ENCODE data around the gene TBC1D21.
A peak's percentile ranks its signal among the peaks of the same experiment; 100 is the strongest.

Gene TBC1D21

DNA sequence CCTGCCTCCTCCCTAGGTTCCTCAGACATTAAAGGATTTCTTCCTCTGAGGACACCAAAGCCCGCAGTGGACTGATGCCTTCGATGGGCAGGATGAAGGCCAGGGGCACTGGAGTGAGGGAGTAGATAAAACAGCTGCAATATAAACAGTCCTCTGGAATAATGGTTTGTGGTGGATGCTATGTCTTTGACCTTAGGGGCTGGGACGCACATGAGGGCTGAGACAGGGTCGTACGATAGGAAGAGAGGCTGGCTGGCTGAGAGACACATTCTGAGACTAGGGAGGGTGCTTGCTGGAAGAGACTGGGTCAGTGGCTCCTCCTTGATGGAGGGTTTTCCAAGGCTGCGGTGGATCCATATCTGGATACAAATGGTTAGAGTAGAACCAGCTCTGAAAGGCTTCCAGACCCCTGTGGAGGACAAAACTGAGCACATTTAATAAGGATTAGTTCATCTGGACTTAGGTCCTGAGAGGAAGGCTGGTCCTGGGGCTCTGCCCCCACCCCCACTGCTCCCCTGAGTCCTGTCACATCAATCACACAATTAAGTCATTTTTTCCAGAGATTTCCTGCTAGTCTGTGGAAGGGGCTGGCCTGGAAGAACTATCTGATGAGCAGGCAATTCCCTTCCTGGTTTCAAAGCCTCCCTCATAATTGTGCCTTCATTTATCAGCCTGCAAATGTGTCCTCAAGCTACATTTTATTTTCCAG lies 15.8 kb downstream of the TBC1D21 start:
- DNase-seq (ENCODE audit: low spot score), result no peak

DNA sequence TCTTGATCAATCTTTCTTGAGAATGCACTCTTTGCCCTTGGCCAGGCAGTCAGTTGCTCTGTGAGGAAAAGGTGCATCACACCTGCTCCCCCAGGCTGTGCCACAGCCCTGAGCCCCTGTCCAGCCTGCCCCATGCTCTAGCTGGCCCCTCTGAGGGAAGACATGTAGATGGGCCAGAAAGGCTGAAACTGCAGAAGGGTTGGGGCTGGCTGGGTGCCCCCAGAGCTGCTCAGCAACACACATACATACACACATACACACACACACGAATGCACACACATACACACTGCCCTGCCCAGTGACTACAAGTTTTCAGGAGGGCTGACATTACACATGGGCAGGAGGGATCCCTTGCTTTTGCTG lies 16.4 kb downstream of the TBC1D21 start:
- DNase-seq (ENCODE audit: low spot score), result no peak

GRCh38 chr15:73891328-73892315 lies 18.3 kb downstream of the TBC1D21 start:
- no peak for DNase-seq (ENCODE audit: low spot score)

GRCh38 chr15:73892446-73893226 lies 19.3 kb downstream of the TBC1D21 start:
- DNase-seq (ENCODE audit: low spot score), result no peak

- no peak for DNase-seq (ENCODE audit: low spot score)
Observed at GRCh38 chr15:73894133-73894814, 20.9 kb downstream of the TBC1D21 start.

- peak; percentile 91 for DNase-seq (ENCODE audit: low spot score)
Observed at GRCh38 chr15:73897441-73898261, 24.3 kb downstream of the TBC1D21 start.

DNA sequence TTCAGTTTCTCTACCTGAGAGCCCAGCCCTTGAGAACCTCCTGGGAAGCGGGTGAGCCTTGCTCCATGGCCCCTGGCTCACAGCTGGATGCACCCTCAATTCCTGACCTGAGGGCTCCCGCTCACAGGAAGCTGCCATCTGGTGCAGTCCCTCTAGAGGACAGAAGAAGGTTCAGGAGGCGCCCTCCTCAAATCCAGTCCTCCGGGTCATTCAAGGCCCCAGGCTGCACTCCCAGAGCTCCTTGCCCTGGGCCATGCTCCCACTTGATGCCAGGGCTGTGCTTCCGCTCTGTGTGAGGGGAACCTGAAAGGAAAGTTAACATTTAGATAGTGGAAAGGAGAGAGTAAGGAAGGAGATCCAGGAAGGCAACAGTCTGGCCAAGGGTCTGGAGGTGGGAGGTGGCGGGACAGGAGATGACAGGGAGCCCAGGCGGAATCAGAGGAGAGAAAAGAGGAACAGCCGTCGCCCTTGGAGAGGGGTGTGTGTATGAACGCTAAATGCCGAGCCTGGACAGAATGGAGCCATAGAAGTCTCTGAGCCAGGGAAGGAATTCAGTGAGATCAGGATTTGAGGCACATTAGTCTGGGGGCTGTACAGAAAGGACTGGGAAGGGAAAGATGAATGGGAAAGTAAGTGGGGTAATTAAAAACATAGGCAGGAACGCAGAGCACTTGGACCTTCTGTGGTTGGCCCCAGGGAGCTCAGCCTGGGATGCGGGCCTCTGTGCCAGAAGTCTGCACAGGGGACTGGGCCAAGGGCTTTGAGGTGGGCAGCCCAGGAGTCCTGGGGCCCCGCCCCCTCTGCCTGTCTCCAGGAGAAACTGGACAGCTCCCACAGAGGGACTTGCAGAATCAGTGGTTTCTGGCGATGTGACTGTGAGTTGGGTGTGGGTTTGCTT lies 26.1 kb downstream of the TBC1D21 start:
- peak; percentile 58 for DNase-seq (ENCODE audit: low spot score)

DNA sequence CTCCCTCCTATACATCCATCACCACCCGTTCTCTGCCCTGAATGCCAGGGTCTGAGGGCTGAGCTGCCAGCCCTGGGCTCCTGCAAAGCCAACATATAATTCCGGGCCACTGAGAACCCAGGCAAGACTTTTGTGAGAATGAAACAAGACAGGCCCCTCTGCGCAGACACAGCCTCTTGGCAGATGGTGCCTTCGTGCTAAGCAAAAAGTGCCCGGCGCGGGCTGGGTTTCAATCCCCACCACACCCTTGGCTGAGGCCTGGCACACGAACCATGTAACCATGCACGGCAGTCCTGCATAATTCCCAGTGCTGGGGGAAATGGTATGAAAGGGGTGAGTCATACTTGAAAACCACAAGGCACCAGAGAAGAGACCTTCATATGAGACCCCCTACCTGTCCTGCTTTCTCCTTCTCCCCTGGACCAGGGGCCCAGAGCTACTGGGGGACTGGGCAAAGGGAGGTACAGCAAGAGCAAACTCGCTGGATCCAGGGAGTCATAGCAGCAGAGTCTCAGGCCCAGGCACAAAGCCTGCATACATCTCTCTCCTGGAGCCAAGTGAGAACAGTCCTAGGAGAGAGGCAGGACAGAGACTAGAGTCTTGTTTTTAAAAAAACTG lies 26.8 kb downstream of the TBC1D21 start:
- DNase-seq (ENCODE audit: low spot score), result peak; percentile 70

DNA sequence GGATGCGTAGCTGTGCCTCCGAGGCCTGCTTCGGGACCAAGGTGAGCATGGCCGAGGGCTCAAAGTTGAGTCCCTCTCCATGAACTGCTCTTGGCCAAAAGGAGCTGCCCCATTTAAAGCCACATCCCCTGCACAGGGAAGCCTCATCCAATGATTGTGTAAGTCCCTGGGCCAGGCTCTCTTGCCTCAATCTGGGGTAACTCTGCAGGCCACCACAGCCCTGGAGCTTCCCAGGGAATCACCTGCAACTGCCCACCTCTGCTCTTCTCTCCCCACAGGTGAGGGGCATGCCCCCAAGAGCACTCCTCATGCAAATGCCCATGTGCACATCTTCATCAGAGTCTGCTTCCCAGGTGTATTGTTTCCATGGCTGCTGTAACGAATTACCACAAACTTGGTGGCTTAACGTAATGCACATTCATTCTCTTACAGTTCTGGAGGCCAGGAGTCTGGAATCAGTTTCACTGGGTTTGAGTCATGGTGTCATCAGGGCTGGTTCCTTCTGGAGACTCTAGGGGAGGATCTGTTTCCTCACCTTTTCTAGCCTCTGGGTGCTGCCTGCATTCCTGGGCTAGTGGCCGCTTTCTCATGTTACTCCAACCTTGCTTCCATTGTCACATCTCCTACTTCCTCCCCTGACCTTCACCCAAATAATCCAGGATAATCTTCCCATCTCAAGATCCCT lies 27.9 kb downstream of the TBC1D21 start:
- no peak for DNase-seq (ENCODE audit: low spot score)

- no peak for DNase-seq (ENCODE audit: low spot score)
Observed at GRCh38 chr15:73902121-73903020, 29.0 kb downstream of the TBC1D21 start.

DNA sequence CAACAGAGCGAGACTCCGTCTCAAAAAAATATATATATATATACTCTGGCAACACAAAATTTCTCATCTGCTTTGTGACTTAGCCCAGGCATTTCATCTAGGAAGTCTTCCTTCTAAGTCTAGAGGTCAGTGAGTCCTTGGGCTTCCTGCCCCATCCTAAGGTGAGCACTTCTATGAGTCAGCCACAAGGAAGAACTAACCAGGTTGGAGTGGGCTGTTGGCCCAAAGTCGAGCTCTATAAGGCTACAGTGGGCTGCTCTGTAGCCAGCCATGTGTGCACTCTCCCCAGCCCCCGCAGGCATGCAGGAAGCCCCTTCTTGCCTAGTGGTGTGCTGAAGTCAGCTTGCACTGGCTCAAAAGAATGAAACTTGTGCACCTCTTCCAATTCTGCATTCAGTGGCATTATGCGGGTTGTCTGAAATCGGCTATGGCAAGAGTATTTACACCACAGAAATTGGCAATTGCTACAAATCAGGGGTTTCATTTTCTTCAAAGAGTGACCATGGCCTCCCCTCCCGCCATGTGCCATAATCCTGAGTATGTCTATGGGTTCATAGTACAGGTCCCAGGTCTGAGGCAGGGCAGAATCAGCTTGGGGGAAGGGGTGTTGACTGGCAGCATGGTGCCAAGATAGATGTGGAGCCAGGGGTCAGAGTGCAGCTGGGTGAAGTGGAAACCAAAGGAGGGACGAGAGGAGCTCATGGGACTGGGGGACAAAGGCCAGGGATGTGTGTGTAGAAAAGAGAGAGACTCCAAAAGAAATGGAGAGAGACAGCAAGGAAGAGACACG lies 30.9 kb downstream of the TBC1D21 start:
- DNase-seq (ENCODE audit: low spot score), result no peak

- DNase-seq (ENCODE audit: low spot score), result no peak
Observed at GRCh38 chr15:73905225-73905827, 32.0 kb downstream of the TBC1D21 start.

- peak; percentile 42 for DNase-seq (ENCODE audit: low spot score)
Observed at GRCh38 chr15:73906346-73907034, 33.1 kb downstream of the TBC1D21 start.

DNA sequence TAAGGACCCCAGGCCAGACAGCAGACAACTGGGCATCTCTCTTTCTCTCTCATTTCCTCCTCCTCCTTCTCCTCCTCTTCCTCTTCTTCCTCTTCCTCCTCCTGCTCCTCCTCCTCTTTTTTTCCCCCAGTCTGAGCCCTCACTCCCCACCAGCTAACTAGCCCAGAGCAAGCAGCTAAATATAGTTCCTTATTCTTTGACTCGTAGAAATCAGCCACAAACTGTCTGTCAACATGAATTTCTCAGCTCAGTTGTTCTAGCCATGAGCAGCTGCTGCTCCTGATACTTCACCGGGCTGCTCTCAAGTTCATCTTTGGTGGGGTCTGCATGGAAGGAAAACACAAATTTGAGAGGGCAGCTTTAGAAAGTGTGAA lies 33.7 kb downstream of the TBC1D21 start:
- DNase-seq (ENCODE audit: low spot score), result no peak

GRCh38 chr15:73908030-73908821 lies 34.9 kb downstream of the TBC1D21 start:
- peak; percentile 87 for DNase-seq (ENCODE audit: low spot score)
